ENCODE data around the gene GRM4. TPM values are rescaled to one million over a fixed set of nuclear protein-coding genes. Genes with fewer than 3 reads are reported as not detected.

The GRM4 gene
- total RNA-seq, 2 donors from 2014 or later: 0.07 TPM; not detected in 1

GRCh38 chr6:33981861-33982260, 164.0 kb downstream of the GRM4 start:
- Histone ChIP-seq H3K4me3 (no peak overlapping the region), H3K27me3 (no peaks in the 10 kb centered on the region), H3K9ac (ENCODE audit: low read depth in 2 of 2, low read length in 2 of 2) (no peak overlapping the region), H3K27ac (no peak overlapping the region), H3K9me3 (no peaks in the 10 kb centered on the region), H3K4me1 (no peaks in the 10 kb centered on the region), H3K36me3 (no peaks in the 10 kb centered on the region)
- intact Hi-C loops (cut with DNase I): no loop called here
- DNase-seq: no peak
- TF ChIP-seq CTCF (IDR thresholded peaks at IDR 0.05): no peak

GRCh38 chr6:33981421-33981820, 164.5 kb downstream of the GRM4 start:
- no peak overlapping the region for H3K9ac ChIP-seq (ENCODE audit: low read depth in 2 of 2, low read length in 2 of 2)
- H3K9me3 ChIP-seq: no peaks in the 10 kb centered on the region
- H3K27me3 ChIP-seq: no peaks in the 10 kb centered on the region
- TF ChIP-seq CTCF (IDR thresholded peaks at IDR 0.05): no peak
- no peaks in the 10 kb centered on the region for H3K4me1 ChIP-seq
- peak; percentile 31 for DNase-seq
- no peak overlapping the region for H3K27ac ChIP-seq
- H3K4me3 ChIP-seq: no peak overlapping the region
- intact Hi-C loops (cut with DNase I): no loop called here
- H3K36me3 ChIP-seq: no peaks in the 10 kb centered on the region

GRCh38 chr6:33980176-33981175, 165.4 kb downstream of the GRM4 start:
- Histone ChIP-seq H3K4me1 (no peaks in the 10 kb centered on the region), H3K4me3 (no peak overlapping the region), H3K27me3 (no peaks in the 10 kb centered on the region), H3K36me3 (no peaks in the 10 kb centered on the region), H3K27ac (no peak overlapping the region), H3K9me3 (no peaks in the 10 kb centered on the region), H3K9ac (ENCODE audit: low read depth in 2 of 2, low read length in 2 of 2) (peak overlapping the region in 1 of 2 donors; percentile 61)
- peak; percentile 22 for DNase-seq
- intact Hi-C loops (cut with DNase I): no loop called here
- TF ChIP-seq CTCF (IDR thresholded peaks at IDR 0.05): no peak

GRCh38 chr6:33979750-33980149, 166.1 kb downstream of the GRM4 start:
- Histone ChIP-seq H3K4me1 (no peaks in the 10 kb centered on the region), H3K4me3 (no peak overlapping the region), H3K36me3 (no peaks in the 10 kb centered on the region), H3K27ac (no peak overlapping the region), H3K9me3 (no peaks in the 10 kb centered on the region), H3K9ac (ENCODE audit: low read depth in 2 of 2, low read length in 2 of 2) (no peak overlapping the region), H3K27me3 (no peaks in the 10 kb centered on the region)
- DNase-seq: peak; percentile 20
- no peak for TF ChIP-seq CTCF (IDR thresholded peaks at IDR 0.05)
- intact Hi-C loops (cut with DNase I): no loop called here

GRCh38 chr6:33978412-33979150, 167.3 kb downstream of the GRM4 start:
- no peak overlapping the region for H3K27ac ChIP-seq
- DNase-seq: peak; percentile 40
- no peak overlapping the region for H3K4me3 ChIP-seq
- H3K27me3 ChIP-seq: no peaks in the 10 kb centered on the region
- no peak for TF ChIP-seq CTCF (IDR thresholded peaks at IDR 0.05)
- no peaks in the 10 kb centered on the region for H3K9me3 ChIP-seq
- no peak overlapping the region for H3K9ac ChIP-seq (ENCODE audit: low read depth in 2 of 2, low read length in 2 of 2)
- H3K4me1 ChIP-seq: no peaks in the 10 kb centered on the region
- no peaks in the 10 kb centered on the region for H3K36me3 ChIP-seq
- intact Hi-C loops (cut with DNase I): no loop called here

Measured in colonic mucosa (tissue), 4 donors.